Measurements from ENCODE around the gene HLA-DQA1.
A peak's percentile ranks its signal among the peaks of the same experiment; 100 is the strongest.
"Not testable (repeated sequence)": the region's sequence is repeated elsewhere in the genome, so short reads cannot be mapped to it uniquely, and the experiment has no call there.

HLA-DQA1 gene

DNA sequence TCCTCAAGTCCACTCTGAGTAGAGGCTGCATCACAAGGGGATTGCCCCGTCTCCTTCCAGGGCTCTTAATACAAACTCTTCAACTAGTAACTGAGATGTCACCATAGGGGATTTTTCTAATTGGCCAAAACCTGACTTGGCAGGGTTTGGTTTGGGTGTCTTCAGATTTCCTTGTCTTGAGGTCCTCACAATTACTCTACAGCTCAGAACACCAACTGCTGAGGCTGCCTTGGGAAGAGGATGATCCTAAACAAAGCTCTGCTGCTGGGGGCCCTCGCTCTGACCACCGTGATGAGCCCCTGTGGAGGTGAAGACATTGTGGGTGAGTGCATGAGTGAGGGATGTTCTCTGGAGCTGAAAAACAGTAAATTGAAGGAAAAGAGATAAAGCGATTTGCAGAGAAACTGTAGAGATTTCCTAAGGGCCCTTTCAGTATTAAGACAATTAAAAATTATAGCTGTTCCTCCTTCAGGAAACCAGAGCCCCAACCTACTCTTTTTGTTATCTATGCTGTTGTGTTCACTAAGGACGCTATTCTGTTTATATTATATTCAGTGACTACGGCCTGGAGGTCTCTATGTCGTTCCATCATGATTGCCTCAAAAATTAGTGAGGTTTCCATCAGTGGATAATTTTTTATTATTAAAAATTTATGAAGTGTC is at the start of gene HLA-DQA1:
Gene HLA-DQA1, plus strand, starts transcription at position 188 of the 662 bp plus-strand sequence. Its CDS starts 53 bp downstream, at position 241.
- DNase-seq = peak; percentile 54

- DNase-seq = no peak
These were observed 49.0 kb upstream of the HLA-DQA1 start for GRCh38 chr6:32588156-32588555.

- DNase-seq = peak; percentile 87
These were observed 47.4 kb upstream of the HLA-DQA1 start, which contains the start of gene HLA-DRB1 for GRCh38 chr6:32589596-32590449. TSS of gene HLA-DRB1 (minus strand) at chr6:32589848. CDS start at chr6:32589742, 106 bp downstream.

DNA sequence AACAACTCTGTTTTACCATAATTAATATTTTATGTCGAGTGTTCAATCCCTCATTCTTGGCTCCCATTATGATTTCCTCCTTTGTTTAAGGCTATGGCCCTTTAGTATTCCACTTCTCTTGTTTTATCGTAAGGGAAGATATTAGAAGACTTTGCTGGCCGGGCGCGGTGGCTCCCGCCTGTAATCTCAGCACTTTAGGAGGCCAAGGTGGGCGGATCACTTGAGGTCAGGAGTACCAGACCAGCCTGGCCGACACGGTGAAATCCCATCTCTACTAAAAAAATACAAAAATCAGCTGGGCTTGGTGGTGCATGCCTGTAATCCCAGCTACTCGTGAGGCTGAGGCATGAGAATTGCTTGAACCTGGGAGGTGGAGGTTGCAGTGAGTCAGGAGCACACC is 46.5 kb upstream of the HLA-DQA1 start:
- DNase-seq = not testable (repeated sequence)

GRCh38 chr6:32597024-32597423 is 40.2 kb upstream of the HLA-DQA1 start:
- no peak for DNase-seq

DNA sequence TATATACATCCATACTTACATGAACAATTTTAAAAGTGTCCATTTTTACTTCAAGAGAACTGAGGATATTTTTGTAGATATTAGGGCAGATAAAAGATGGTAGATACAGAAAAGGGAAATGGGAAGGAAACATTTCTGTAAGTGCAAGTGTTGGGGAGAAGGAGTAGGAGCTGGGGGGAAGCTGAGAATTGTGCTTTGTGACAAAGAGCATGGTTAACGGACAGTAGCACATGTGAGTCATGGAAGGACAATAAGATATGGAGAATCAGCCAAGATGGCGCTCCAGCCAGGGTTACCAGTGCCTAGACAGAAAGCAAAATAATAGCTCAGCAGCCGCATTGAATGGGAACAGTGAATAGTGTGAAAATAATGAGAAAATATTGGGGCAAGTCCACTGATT is 34.8 kb upstream of the HLA-DQA1 start:
- no peak for DNase-seq

DNA sequence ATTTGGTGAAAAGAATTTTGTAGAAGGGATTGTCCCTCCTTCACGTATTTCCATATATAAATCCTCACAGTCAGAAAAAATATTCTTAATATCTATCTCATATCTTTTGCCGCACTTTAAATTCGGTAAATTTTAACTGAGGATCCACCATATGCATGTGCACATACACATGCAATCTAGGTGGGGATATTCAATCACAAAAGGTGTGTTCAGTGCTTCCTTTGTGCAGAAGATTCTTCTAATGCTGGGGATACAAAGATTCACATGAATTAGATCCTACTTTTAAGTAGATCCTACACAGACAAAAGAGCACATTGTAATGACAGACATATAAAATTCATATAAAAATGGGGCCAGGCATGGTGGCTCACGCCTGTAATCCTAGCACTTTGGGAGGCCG is 34.0 kb upstream of the HLA-DQA1 start:
- no peak for DNase-seq

DNA sequence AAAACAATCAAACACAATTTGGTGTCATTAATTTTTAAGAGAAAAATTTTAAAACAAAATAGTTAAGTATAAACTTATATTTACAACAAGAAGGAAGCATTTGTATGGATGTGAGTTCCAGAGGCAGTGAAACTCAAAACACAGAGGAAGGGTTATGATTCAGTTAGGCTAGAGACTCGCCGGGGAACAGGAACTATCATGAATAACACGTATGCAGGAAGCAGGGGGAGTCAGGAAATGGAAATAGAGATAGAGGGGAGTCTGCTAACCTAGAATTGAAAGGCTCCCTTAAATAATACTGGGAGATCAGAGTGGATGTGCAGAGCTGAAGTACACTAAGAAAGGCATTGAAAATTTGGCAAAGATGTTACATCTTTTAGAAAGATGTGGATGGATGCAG is 33.3 kb upstream of the HLA-DQA1 start:
- peak; percentile 55 for DNase-seq

DNA sequence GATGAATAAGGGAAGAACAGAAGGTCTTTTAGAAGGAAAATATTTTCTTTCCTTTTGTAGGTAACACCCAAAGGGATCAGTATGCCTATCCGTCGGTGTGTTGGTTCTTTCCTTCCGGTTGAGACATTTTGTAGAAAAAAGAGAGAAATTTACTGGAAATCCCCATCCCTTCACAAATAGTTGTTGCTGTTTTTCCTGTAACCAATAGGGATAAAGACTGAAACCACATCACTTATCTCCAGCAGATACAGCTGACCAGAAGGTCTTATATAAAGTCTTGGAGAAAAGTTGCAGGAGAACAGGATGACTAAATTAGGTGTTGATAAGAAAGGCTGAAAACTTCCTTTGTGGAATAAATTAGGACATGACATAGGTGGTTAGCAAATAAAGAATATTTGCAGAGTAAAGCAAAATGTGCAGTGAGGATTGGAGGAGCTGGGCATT is 32.8 kb upstream of the HLA-DQA1 start:
- DNase-seq = peak; percentile 80

DNA sequence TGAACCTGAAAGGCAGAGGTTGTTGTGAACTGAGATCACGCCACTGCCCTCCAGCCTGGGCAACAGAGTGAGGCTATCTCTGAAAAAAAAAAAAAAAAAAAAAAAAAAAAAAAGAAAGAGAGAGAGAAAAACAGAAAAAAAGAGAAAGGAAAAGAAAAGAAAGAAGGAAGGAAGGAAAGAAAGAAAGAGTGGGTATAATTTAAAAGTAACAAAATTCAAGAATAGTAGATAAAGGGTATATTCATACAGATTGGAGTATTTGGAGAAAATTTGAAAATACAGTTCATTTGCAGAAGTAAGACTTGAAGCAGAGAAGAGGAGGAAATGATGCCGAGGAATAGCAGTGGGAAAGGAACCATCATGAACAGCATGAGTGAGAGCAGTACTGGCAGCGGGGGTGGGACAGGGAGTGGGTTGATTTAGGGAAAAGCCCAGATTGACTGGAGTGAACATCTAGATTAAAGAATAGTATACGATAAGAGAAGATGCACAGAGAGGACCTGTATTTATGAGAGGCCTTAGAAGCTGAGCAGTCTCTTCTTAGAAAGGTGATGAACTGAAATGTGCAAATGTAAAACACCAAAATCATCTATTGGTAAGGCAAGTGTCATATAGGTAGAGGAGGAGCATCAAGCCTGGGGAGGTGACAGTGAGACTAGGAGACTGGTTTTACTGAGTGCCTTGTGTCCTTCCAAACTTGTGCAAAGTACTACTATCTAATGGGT is 29.8 kb upstream of the HLA-DQA1 start:
- no peak for DNase-seq

- DNase-seq = no peak
These were observed 29.3 kb upstream of the HLA-DQA1 start for GRCh38 chr6:32607988-32608298.

- DNase-seq = peak; percentile 43
These were observed 28.8 kb upstream of the HLA-DQA1 start for GRCh38 chr6:32608362-32608761.

DNA sequence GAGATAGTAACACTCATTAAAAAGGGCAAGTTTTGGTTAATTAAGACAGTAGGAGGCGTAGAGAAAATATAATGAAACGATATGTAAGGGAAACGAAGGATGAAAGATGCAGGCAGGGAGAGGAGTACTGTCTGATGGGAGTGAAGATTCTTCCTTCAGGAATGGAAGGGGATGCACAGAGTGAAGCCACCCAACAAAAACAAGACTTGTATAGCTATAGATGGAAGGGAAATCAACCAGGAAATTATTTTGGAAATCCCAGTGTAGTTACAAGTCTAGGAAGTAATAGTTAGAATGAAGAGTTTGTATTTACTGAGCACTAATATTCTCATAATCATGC is 27.8 kb upstream of the HLA-DQA1 start:
- DNase-seq = no peak

- peak; percentile 99 for DNase-seq
These were observed 27.2 kb upstream of the HLA-DQA1 start for GRCh38 chr6:32609731-32610640.

DNA sequence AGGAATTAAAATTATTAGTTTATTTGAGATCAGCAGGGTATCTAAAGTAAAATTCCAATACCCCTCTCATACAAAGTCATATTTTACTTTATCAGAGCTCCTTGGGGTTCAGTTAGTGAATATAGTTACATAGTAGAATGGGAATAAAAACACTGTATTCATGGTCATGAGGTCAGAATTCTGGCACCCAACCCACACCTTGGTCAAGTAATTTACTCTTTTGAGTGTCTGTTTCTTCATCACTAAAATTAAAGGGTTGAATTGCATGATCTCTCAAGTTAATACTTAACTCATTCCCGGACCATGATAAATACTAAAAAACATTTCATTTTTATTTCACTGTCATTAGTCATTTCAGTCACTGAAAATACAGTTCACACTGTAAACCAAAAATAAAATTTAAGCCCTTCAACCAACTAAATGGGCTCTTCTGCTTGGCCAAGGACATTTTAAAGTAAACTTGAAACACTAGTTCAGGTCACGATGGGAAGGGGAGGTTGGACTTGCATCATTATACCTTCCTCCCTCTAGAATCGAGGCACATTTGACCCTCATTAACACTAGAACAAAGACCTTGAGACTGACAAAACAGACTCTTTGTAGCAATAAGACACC is 26.4 kb upstream of the HLA-DQA1 start:
- no peak for DNase-seq

GRCh38 chr6:32613475-32613874 is 23.7 kb upstream of the HLA-DQA1 start:
- no peak for DNase-seq

DNA sequence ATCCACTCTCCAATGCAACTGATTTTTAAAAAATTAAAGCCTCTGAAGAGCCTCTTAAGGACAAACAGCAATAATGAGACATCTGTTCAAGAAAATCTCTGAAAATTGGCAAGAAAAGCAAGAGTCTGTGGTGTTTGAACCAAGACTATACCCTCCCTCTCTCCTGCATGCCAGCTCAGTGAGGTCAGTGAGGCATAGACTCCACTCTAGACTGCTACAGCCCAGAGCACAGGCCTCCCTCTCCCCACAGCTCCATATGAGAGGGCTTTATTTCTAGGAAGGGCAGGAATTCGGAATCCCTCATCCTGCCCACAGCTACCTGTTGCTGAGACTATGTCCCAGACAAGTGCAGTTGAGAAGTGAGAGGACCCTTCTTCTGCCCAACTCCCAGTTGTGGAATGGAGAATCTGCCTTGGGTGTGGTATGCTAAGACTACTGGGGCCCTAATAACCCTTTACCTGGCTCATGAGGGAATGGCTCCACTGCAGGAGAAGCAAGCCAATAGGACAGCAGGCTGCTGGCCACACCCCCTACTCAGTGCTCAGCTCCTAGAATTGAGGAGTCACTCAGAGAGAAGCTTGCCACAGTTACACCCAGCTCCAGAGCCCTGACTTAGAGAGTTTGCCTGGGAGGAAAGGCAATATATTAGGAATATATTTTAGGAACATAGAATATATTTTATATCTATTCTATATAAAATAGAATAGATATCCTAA is 22.7 kb upstream of the HLA-DQA1 start:
- DNase-seq = peak; percentile 36

- no peak for DNase-seq
These were observed 21.2 kb upstream of the HLA-DQA1 start for GRCh38 chr6:32615885-32616532.

- DNase-seq = no peak
These were observed 19.5 kb upstream of the HLA-DQA1 start for GRCh38 chr6:32617751-32618150.

DNA sequence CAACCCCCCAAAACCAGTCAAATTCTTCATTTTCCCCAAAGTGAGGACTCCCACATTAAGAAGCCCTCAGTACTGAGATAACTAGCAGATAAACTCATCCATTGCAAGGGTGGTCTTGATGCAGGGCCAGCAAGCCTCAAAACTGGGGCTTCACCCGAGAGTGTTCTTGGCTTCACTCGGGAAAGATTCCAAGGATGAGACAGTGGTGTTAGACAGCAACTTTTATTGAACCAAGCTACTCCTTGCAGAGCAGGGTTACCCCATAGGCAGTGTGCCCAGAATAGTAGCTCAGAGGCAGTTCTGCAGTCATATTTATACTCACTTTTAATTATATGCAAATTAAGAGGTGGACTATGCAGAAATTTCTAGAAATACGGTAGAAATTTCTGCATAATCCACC is 15.8 kb upstream of the HLA-DQA1 start:
- no peak for DNase-seq

All from OCI-M1 (cell line).